ENCODE measurements around the gene CHST11.

DNA sequence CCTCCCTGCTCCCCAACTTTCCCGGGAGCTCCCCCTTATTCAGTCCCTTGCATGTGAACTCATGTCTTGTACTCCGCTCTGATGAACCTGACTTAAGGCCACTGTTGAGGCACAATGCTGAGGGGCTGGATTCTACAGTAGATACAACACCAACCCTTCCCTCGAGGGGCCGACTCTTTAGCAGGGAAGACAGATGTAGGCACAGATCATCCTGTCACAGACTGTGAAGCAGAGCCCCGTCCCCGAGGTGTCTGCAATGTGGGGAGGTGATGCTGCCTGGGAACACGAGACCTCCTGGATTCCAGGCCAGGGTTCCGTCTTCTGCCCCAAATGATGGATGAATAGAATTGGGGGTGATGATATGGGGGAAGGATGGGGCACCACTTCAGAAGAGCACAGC, 175.1 kb downstream of the CHST11 start:
- TF ChIP-seq, protein P1, sequence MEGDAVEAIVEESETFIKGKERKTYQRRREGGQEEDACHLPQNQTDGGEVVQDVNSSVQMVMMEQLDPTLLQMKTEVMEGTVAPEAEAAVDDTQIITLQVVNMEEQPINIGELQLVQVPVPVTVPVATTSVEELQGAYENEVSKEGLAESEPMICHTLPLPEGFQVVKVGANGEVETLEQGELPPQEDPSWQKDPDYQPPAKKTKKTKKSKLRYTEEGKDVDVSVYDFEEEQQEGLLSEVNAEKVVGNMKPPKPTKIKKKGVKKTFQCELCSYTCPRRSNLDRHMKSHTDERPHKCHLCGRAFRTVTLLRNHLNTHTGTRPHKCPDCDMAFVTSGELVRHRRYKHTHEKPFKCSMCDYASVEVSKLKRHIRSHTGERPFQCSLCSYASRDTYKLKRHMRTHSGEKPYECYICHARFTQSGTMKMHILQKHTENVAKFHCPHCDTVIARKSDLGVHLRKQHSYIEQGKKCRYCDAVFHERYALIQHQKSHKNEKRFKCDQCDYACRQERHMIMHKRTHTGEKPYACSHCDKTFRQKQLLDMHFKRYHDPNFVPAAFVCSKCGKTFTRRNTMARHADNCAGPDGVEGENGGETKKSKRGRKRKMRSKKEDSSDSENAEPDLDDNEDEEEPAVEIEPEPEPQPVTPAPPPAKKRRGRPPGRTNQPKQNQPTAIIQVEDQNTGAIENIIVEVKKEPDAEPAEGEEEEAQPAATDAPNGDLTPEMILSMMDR (tag by site-specific recombination; IDR thresholded peaks at IDR 0.05) = no peak
- TF ChIP-seq, protein P2, sequence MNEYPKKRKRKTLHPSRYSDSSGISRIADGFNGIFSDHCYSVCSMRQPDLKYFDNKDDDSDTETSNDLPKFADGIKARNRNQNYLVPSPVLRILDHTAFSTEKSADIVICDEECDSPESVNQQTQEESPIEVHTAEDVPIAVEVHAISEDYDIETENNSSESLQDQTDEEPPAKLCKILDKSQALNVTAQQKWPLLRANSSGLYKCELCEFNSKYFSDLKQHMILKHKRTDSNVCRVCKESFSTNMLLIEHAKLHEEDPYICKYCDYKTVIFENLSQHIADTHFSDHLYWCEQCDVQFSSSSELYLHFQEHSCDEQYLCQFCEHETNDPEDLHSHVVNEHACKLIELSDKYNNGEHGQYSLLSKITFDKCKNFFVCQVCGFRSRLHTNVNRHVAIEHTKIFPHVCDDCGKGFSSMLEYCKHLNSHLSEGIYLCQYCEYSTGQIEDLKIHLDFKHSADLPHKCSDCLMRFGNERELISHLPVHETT (tag by site-specific recombination; IDR thresholded peaks at IDR 0.05) = no peak
- TF ChIP-seq YY1 (tag by site-specific recombination; IDR thresholded peaks at IDR 0.05) = no peak
- TF ChIP-seq ZFP37 (tag by site-specific recombination; IDR thresholded peaks at IDR 0.05) = no peak
- no peak for TF ChIP-seq ZNF416 (tag by site-specific recombination; IDR thresholded peaks at IDR 0.05)
- no peak for TF ChIP-seq ZBTB21 (tag by site-specific recombination; IDR thresholded peaks at IDR 0.05)
- TF ChIP-seq ZNF837 (tag by site-specific recombination; IDR thresholded peaks at IDR 0.05) = no peak
- TF ChIP-seq ZEB2 (tag by site-specific recombination; IDR thresholded peaks at IDR 0.05) = no peak
- TF ChIP-seq ZNF660 (tag by site-specific recombination; IDR thresholded peaks at IDR 0.05) = no peak
- TF ChIP-seq KLF10 (tag by site-specific recombination; IDR thresholded peaks at IDR 0.05) = no peak
- no peak for TF ChIP-seq ZNF747 (tag by site-specific recombination; IDR thresholded peaks at IDR 0.05)

Measured in HEK293 (cell line).